Vagina (tissue), 2 donors: Measurements from ENCODE around the gene TTC22. TPM values are rescaled to one million over a fixed set of nuclear protein-coding genes. Genes with fewer than 3 reads are reported as not detected.

Experiments used
- DNase-seq, 2 donors: peaks; one replicate each; pipeline ENCODE4 v3.0.0-alpha.2; 2017; ENCODE audit errors: extremely low spot score in 2 of 2
- H3K27ac ChIP-seq: fragments of 200-600 bp; sonication (generic); one replicate; pipeline ENCODE4 v1.5.1; 2019
- H3K27me3 ChIP-seq: fragments of 200-600 bp; sonication (generic); one replicate; pipeline ENCODE4 v1.5.1; 2019
- H3K36me3 ChIP-seq, 2 donors: fragments of 200-600 bp; sonication (generic); one replicate each; pipeline ENCODE4 v1.5.1; 2017 to 2019
- H3K4me1 ChIP-seq: fragments of 200-600 bp; sonication (generic); one replicate; pipeline ENCODE4 v1.5.1; 2019
- H3K4me3 ChIP-seq, 2 donors: fragments of 200-600 bp; sonication (generic); 1 replicate in 1 of 2; 2 replicates in 1 of 2; pipeline ENCODE4 v1.5.1; 2016 to 2019
- H3K9me3 ChIP-seq: fragments of 200-600 bp; sonication (generic); one replicate; pipeline ENCODE4 v1.5.1; 2019
- CTCF ChIP-seq, 3 experiments: fragments of 450-650 bp in 2 of 3; fragments of 200-600 bp in 1 of 3; sonication (generic) in 1 of 3; IDR thresholded peaks; one replicate each; pipeline ENCODE4 v1.5.1; 2017 to 2019; ENCODE audit warnings: antibody characterized with exemption in 3 of 3, mild to moderate bottlenecking in 2 of 3, moderate library complexity in 2 of 3
- POLR2A ChIP-seq, 2 donors: fragments of 450-650 bp; IDR thresholded peaks; one replicate each; pipeline ENCODE4 v1.6.1; 2017; ENCODE audit warnings: antibody characterized with exemption in 2 of 2, mild to moderate bottlenecking in 2 of 2, moderate library complexity in 2 of 2
- POLR2AphosphoS5 ChIP-seq, 2 donors: sonication (generic); formaldehyde crosslinking; IDR thresholded peaks; one replicate each; pipeline ENCODE4 v1.9.0; 2017; ENCODE audit warnings: antibody characterized with exemption in 2 of 2, mild to moderate bottlenecking in 2 of 2, low read depth in 1 of 2; ENCODE audit not compliant: insufficient read depth in 1 of 2
- intact Hi-C: fragments of 100-400 bp; cut with DNase I; formaldehyde crosslinking; loops from one replicate; pipeline ENCODE4 v1.15.1; 2023
- total RNA-seq: library from RNA; depleted of rRNA; stranded (reverse); fragments of >200 nt; gene quantifications from one replicate; pipeline ENCODE4 v1.2.3, GENCODE V29; 2016

TTC22 gene
- total RNA-seq, 1 donor from 2014 or later, result 43.5 TPM

- no peaks in the 10 kb centered on the region for H3K36me3 ChIP-seq
- no peaks in the 10 kb centered on the region for H3K9me3 ChIP-seq
- H3K27me3 ChIP-seq, result no peaks in the 10 kb centered on the region
- H3K4me1 ChIP-seq, result peaks cover 4% of the 10 kb centered on the region
- intact Hi-C loops, result loop anchor here (10.0 kb wide), 1 partner anchor 735 kb away; no protein-coding TSS in a partner anchor
- peak in 1 of 2 donors; percentile 64 for DNase-seq
- TF ChIP-seq POLR2A (IDR thresholded peaks at IDR 0.05) (no peak), POLR2AphosphoS5 (IDR thresholded peaks at IDR 0.05; ENCODE audit: insufficient read depth in 1 of 2, low read depth in 1 of 2) (no peak), CTCF (IDR thresholded peaks at IDR 0.05) (no peak)
- no peak overlapping the region for H3K27ac ChIP-seq
- H3K4me3 ChIP-seq, result no peak overlapping the region
Measured at GRCh38 chr1:54809496-54810074, 8.5 kb upstream of the TTC22 start.

DNA sequence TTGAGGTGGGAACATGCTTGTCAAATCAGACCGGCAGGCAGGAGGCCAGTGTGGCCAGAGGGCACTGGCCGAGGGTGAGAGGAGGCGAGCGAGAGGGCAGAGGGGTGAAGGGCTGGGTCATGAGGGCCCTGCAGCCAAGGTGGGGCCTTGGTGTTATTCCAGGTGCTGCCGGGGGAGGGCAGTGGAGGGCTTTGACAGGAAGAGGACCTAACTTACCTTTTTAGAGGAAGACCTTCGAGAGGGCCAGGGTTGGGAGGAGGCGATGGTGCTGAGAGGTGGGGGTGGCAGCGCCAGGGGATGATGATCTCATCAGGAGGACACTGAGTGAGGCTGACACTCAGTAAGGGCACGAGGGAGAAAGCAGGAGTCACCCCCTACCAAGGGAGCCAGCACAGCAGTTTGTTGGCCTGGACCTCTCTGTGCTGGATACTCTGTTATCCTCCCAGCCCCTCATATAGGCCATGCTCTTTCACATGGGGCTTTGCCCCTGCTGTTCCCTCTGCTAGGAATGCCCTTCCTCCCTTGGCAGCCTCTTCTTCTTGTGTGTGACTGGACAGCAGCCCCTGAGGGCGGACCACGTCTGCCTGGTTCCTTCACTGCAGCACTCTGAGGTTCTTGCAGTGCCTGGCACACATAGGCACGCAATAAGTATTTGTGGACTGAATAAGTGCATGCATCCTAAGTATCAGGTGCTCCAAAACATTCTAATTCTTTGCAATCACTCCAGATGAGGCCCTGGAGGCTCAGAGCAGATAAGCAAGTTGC lies 7.5 kb upstream of the TTC22 start:
- Histone ChIP-seq H3K4me3 (no peak overlapping the region), H3K4me1 (peaks cover 8% of the 10 kb centered on the region)
- intact Hi-C loops, result loop anchor here (10.0 kb wide), 1 partner anchor 734 kb away; no protein-coding TSS in a partner anchor

DNA sequence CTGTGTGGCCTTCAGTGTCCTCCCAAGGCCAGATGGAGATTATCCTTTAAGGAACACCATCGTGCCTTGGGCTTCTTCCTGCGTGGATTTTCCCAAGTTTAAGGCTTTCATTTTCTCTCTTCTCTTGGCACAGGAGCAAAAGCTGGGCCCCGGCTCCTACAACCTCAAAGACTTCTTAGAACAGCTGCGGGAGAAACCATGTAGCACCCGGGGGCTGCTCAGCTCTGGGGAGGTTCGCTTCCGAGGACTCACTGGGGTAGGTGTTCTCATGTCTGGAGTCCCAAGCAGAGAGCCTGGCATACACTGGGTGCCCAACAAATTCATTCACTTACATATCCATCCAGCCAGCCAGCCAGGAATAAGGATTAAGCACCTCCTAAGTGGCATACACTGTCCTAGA lies 6.6 kb upstream of the TTC22 start:
- intact Hi-C loops, result loop anchor here (10.0 kb wide), 1 partner anchor 733 kb away; no protein-coding TSS in a partner anchor
- Histone ChIP-seq H3K4me1 (peaks cover 8% of the 10 kb centered on the region), H3K27me3 (no peaks in the 10 kb centered on the region), H3K4me3 (peak overlapping the region in 1 of 2 donors; percentile 4), H3K36me3 (no peaks in the 10 kb centered on the region), H3K9me3 (no peaks in the 10 kb centered on the region), H3K27ac (no peak overlapping the region)
- TF ChIP-seq POLR2AphosphoS5 (IDR thresholded peaks at IDR 0.05; ENCODE audit: insufficient read depth in 1 of 2, low read depth in 1 of 2) (no peak), POLR2A (IDR thresholded peaks at IDR 0.05) (no peak), CTCF (IDR thresholded peaks at IDR 0.05) (no peak)
- peak in 1 of 2 donors; percentile 65 for DNase-seq

More for the DNA sequence above, 7.5 kb upstream of the TTC22 start:
- no peak for DNase-seq
- H3K27me3 ChIP-seq, result no peaks in the 10 kb centered on the region
- no peak overlapping the region for H3K27ac ChIP-seq
- no peak for TF ChIP-seq POLR2AphosphoS5 (IDR thresholded peaks at IDR 0.05; ENCODE audit: insufficient read depth in 1 of 2, low read depth in 1 of 2)
- TF ChIP-seq POLR2A (IDR thresholded peaks at IDR 0.05), result no peak
- TF ChIP-seq CTCF (IDR thresholded peaks at IDR 0.05), result no peak
- no peaks in the 10 kb centered on the region for H3K9me3 ChIP-seq
- no peaks in the 10 kb centered on the region for H3K36me3 ChIP-seq

DNA sequence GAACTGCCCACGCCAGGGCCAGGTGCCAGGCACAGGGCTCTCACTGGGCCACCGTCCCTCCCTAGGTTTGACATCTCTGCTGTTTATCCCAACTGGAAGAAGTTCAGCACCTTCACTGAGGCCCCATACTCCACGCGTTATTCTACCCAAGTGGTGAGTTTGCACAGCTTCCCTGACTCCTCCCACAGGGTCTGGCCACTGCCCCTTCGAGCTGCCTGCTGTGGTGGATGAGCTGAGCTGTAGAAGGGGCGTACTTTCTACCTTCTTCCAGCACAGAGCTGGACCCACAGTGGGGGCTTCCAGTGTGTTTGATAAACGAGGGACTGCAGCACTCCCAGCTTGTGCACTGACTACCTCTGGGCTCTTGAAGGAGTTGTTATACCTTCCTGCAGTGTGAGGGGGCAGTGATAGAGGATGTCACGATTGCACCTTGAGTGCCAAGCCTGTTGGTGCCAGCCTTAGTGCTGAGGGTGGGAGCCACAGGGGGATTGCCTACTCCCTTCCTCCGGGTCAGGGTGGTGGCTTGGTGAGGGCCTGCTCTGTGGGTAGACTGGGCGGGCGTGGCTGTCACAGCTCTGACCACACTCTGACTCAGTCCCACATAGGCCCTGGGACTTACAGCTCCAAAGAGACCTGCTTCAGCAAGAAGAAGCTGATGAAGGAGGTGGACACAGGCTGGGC lies 5.9 kb upstream of the TTC22 start:
- H3K27me3 ChIP-seq, result no peaks in the 10 kb centered on the region
- H3K4me3 ChIP-seq, result no peak overlapping the region
- H3K4me1 ChIP-seq, result peaks cover 8% of the 10 kb centered on the region
- no peaks in the 10 kb centered on the region for H3K9me3 ChIP-seq
- intact Hi-C loops, result loop anchor here (10.0 kb wide), 1 partner anchor 732 kb away; no protein-coding TSS in a partner anchor
- H3K27ac ChIP-seq, result no peak overlapping the region
- TF ChIP-seq CTCF (IDR thresholded peaks at IDR 0.05), result no peak
- TF ChIP-seq POLR2A (IDR thresholded peaks at IDR 0.05), result no peak
- TF ChIP-seq POLR2AphosphoS5 (IDR thresholded peaks at IDR 0.05; ENCODE audit: insufficient read depth in 1 of 2, low read depth in 1 of 2), result no peak
- DNase-seq, result no peak
- no peaks in the 10 kb centered on the region for H3K36me3 ChIP-seq
